Liver (tissue), 9 donors: ENCODE measurements around the gene RGMA. TPM values are rescaled to one million over a fixed set of nuclear protein-coding genes. Genes with fewer than 3 reads are reported as not detected.

Experiments used
- DNase-seq: peaks from one replicate; pipeline ENCODE4 v3.0.0-alpha.2; 2017; ENCODE audit warnings: low spot score
- H3K27ac ChIP-seq, 2 donors: one replicate each; pipeline ENCODE4 v1.7.0; 2013; ENCODE audit warnings: inconsistent platforms in 2 of 2, low read length in 2 of 2, control low read depth in 1 of 2, low read depth in 1 of 2, mild to moderate bottlenecking in 1 of 2
- H3K27me3 ChIP-seq, 4 donors: one replicate each; pipeline versions ENCODE4 v1.6.1 to v1.7.0; 2013; ENCODE audit warnings: low read length in 3 of 4, inconsistent platforms in 1 of 4, mild to moderate bottlenecking in 1 of 4, moderate library complexity in 1 of 4; ENCODE audit not compliant: control insufficient read depth in 4 of 4, insufficient read depth in 4 of 4
- H3K36me3 ChIP-seq, 4 donors: one replicate each; pipeline versions ENCODE4 v1.6.1 to v1.7.0; 2013; ENCODE audit warnings: low read length in 3 of 4, mild to moderate bottlenecking in 3 of 4, low read depth in 1 of 4, moderate library complexity in 1 of 4; ENCODE audit not compliant: control insufficient read depth in 4 of 4, insufficient read depth in 3 of 4
- H3K4me1 ChIP-seq, 4 donors: one replicate each; pipeline versions ENCODE4 v1.6.1 to v1.7.0; 2013; ENCODE audit warnings: low read length in 3 of 4, mild to moderate bottlenecking in 3 of 4, moderate library complexity in 1 of 4; ENCODE audit not compliant: control insufficient read depth in 4 of 4, insufficient read depth in 4 of 4
- H3K4me3 ChIP-seq, 3 donors: one replicate each; pipeline versions ENCODE4 v1.6.1 to v1.7.0; 2013; ENCODE audit warnings: low read length in 3 of 3, control low read depth in 1 of 3, low read depth in 1 of 3, mild to moderate bottlenecking in 1 of 3
- H3K9ac ChIP-seq, 2 donors: one replicate each; pipeline ENCODE4 v1.7.0; 2013; ENCODE audit warnings: low read length in 2 of 2, mild to moderate bottlenecking in 2 of 2, moderate library complexity in 2 of 2, control low read depth in 1 of 2, low read depth in 1 of 2
- H3K9me3 ChIP-seq, 4 donors: one replicate each; pipeline versions ENCODE4 v1.6.1 to v1.7.0; 2013; ENCODE audit warnings: low read length in 3 of 4; ENCODE audit not compliant: control insufficient read depth in 4 of 4
- ATF3 ChIP-seq: IDR thresholded peaks from 2 replicates; pipeline ENCODE4 v1.6.1; 2016; ENCODE audit warnings: antibody characterized with exemption
- CTCF ChIP-seq: fragments of 150-350 bp; IDR thresholded peaks from 2 replicates; pipeline ENCODE4 v1.5.1; 2017; ENCODE audit warnings: improper control_type of control experiment, low read depth, low read length; ENCODE audit not compliant: missing input control
- EGR1 ChIP-seq, 2 donors: IDR thresholded peaks; 2 replicates each; pipeline ENCODE4 v1.6.1; 2016 to 2018; ENCODE audit warnings: antibody characterized with exemption in 2 of 2, low read depth in 2 of 2
- FOXA1 ChIP-seq: IDR thresholded peaks from 2 replicates; pipeline ENCODE4 v1.6.1; 2016; ENCODE audit warnings: antibody characterized with exemption
- FOXA2 ChIP-seq: IDR thresholded peaks from 2 replicates; pipeline ENCODE4 v1.6.1; 2016; ENCODE audit warnings: antibody characterized with exemption
- GABPA ChIP-seq, 2 donors: IDR thresholded peaks in 1 of 2; conservative IDR thresholded peaks in 1 of 2; 2 replicates each; pipeline ENCODE4 v1.6.1; 2016; ENCODE audit warnings: antibody characterized with exemption in 2 of 2, mild to moderate bottlenecking in 1 of 2, moderate library complexity in 1 of 2
- HNF4G ChIP-seq: IDR thresholded peaks from 2 replicates; pipeline ENCODE4 v1.6.1; 2016; ENCODE audit warnings: antibody characterized with exemption
- JUND ChIP-seq, 2 donors: IDR thresholded peaks; 2 replicates each; pipeline ENCODE4 v1.6.1; 2016; ENCODE audit warnings: antibody characterized with exemption in 2 of 2
- MAX ChIP-seq: IDR thresholded peaks from 2 replicates; pipeline ENCODE4 v1.6.1; 2016; ENCODE audit warnings: antibody characterized with exemption
- NR2F2 ChIP-seq: IDR thresholded peaks from 2 replicates; pipeline ENCODE4 v1.6.1; 2016; ENCODE audit warnings: antibody characterized with exemption
- RAD21 ChIP-seq, 2 donors: IDR thresholded peaks; 2 replicates each; pipeline ENCODE4 v1.6.1; 2016; ENCODE audit warnings: antibody characterized with exemption in 2 of 2, mild to moderate bottlenecking in 2 of 2
- RXRA ChIP-seq, 2 donors: IDR thresholded peaks; 2 replicates each; pipeline ENCODE4 v1.6.1; 2017 to 2018; ENCODE audit warnings: antibody characterized with exemption in 2 of 2, mild to moderate bottlenecking in 1 of 2
- SP1 ChIP-seq: IDR thresholded peaks from 2 replicates; pipeline ENCODE4 v1.6.1; 2018; ENCODE audit warnings: antibody characterized with exemption, mild to moderate bottlenecking
- TAF1 ChIP-seq: conservative IDR thresholded peaks from 2 replicates; pipeline ENCODE4 v1.6.1; 2016; ENCODE audit warnings: antibody characterized with exemption, mild to moderate bottlenecking
- ZBTB33 ChIP-seq: IDR thresholded peaks from 2 replicates; pipeline ENCODE4 v1.6.1; 2016; ENCODE audit warnings: antibody characterized with exemption
- WGBS: extraction: QIAGEN DNeasy Blood & Tissue Kit; methylation state at CpG from one replicate; pipeline ENCODE4 v1.1.7; 2013; 5-methylcytosine and 5-hydroxymethylcytosine counted together
- polyA plus RNA-seq, 2 donors: library from polyadenylated mRNA; stranded (reverse) in 1 of 2; unstranded in 1 of 2; fragments of 200-250 nt in 1 of 2; fragments of >200 nt in 1 of 2; fragmentation: Nextera tagmentation in 1 of 2; extraction: Ambion mirVana in 1 of 2; gene quantifications; one replicate each; pipeline versions ENCODE4 v1.2.1 to v1.2.3, GENCODE V29; 2013 to 2015
- total RNA-seq, 2 donors: library from RNA; depleted of rRNA; stranded (reverse); fragments of >200 nt; gene quantifications; one replicate each; pipeline ENCODE4 v1.2.3, GENCODE V29; 2014
- donor health status: healthy.
- donor health status: healthy.
- donor health status: healthy.
- donor health status: healthy.
- donor health status: healthy.

RGMA gene
- total and polyA plus RNA-seq, 4 donors = 0.15 to 0.33 (median 0.18) TPM; not detected in 1

GRCh38 chr15:93037820-93038705, 50.9 kb downstream of the RGMA start:
- DNase-seq = no peak
- Histone ChIP-seq H3K9ac (no peak overlapping the region), H3K4me1 (no peaks in the 10 kb centered on the region), H3K4me3 (no peak overlapping the region), H3K27me3 (no peaks in the 10 kb centered on the region), H3K36me3 (no peaks in the 10 kb centered on the region), H3K27ac (no peak overlapping the region), H3K9me3 (no peaks in the 10 kb centered on the region)
- whole genome bisulfite sequencing = 84% methylated on average over 20 of the region's 20 CpGs
- TF ChIP-seq RXRA (IDR thresholded peaks at IDR 0.05) (no peak), FOXA1 (no peak), JUND (IDR thresholded peaks at IDR 0.05) (no peak), HNF4G (no peak), RAD21 (IDR thresholded peaks at IDR 0.05) (no peak), SP1 (no peak), NR2F2 (no peak), FOXA2 (no peak), TAF1 (no peak), ATF3 (no peak), MAX (no peak), EGR1 (IDR thresholded peaks at IDR 0.05; ENCODE audit: low read depth in 2 of 2) (no peak), GABPA (IDR thresholded peaks at IDR 0.05 in 1 of 2, conservative IDR thresholded peaks at IDR 0.05 in 1 of 2) (no peak)

GRCh38 chr15:93036951-93037819, 51.8 kb downstream of the RGMA start:
- Histone ChIP-seq H3K4me3 (no peak overlapping the region), H3K27me3 (no peaks in the 10 kb centered on the region), H3K36me3 (no peaks in the 10 kb centered on the region), H3K9ac (no peak overlapping the region), H3K4me1 (no peaks in the 10 kb centered on the region), H3K27ac (no peak overlapping the region), H3K9me3 (no peaks in the 10 kb centered on the region)
- TF ChIP-seq FOXA2 (no peak), TAF1 (no peak), NR2F2 (no peak)
- no peak for DNase-seq
- 83% methylated on average over 29 of the region's 29 CpGs for WGBS

- no peaks in the 10 kb centered on the region for H3K4me1 ChIP-seq
- WGBS = 55% methylated on average over 32 of the region's 32 CpGs
These were observed 52.8 kb downstream of the RGMA start for GRCh38 chr15:93035953-93036810.

More at GRCh38 chr15:93035953-93036810, 52.8 kb downstream of the RGMA start:
- Histone ChIP-seq H3K36me3 (no peaks in the 10 kb centered on the region), H3K27me3 (no peaks in the 10 kb centered on the region), H3K9me3 (no peaks in the 10 kb centered on the region), H3K9ac (no peak overlapping the region), H3K4me3 (no peak overlapping the region), H3K27ac (no peak overlapping the region)
- no peak for DNase-seq
- TF ChIP-seq RAD21 (IDR thresholded peaks at IDR 0.05) = peak; percentile 48 to 72
- peak; percentile 53 for TF ChIP-seq CTCF
- no peak for TF ChIP-seq ZBTB33
